ENCODE measurements around the gene COL19A1.

GRCh38 chr6:70252604-70253003 is 386.2 kb downstream of the COL19A1 start:
- TF ChIP-seq EZH2 (IDR thresholded peaks at IDR 0.05; ENCODE audit: low read depth): no peak
- TF ChIP-seq CTCF (conservative IDR thresholded peaks at IDR 0.05): no peak

Data from PC-9 (cell line).